ENCODE measurements around the gene DDC.

DNA sequence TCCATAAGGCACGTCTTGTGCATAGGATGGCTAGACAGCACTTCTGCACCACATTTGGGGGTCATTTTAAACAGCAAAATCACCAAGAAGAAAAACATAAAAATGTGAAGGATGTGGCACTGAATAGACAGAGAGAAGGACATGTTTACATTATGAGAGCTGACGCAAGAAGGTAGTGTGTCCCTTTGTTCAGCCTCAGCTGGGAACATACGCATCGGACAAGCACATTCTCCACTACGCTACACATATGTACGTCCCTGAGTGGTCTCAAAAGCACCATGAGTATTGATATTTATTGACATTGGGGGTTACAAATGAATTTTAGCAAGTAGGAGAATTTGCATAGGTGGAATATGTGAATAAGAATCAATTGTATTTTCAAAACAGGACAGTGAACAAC, 20.2 kb downstream of the DDC start:
- TF ChIP-seq, protein P1, sequence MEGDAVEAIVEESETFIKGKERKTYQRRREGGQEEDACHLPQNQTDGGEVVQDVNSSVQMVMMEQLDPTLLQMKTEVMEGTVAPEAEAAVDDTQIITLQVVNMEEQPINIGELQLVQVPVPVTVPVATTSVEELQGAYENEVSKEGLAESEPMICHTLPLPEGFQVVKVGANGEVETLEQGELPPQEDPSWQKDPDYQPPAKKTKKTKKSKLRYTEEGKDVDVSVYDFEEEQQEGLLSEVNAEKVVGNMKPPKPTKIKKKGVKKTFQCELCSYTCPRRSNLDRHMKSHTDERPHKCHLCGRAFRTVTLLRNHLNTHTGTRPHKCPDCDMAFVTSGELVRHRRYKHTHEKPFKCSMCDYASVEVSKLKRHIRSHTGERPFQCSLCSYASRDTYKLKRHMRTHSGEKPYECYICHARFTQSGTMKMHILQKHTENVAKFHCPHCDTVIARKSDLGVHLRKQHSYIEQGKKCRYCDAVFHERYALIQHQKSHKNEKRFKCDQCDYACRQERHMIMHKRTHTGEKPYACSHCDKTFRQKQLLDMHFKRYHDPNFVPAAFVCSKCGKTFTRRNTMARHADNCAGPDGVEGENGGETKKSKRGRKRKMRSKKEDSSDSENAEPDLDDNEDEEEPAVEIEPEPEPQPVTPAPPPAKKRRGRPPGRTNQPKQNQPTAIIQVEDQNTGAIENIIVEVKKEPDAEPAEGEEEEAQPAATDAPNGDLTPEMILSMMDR (IDR thresholded peaks at IDR 0.05): no peak
- TF ChIP-seq POLR2A (IDR thresholded peaks at IDR 0.05) (no peak), EP300 (IDR thresholded peaks at IDR 0.05) (no peak)

All from ovary (tissue), 3 donors.